Astrocyte (in vitro differentiated cells and primary cell): ENCODE data around the gene COL23A1. TPM values are rescaled to one million over a fixed set of nuclear protein-coding genes. Genes with fewer than 3 reads are reported as not detected.

Experiments
- DNase-seq: peaks from one replicate; pipeline ENCODE4 v3.0.0-alpha.2; 2010; ENCODE audit warnings: low read depth
- FAIRE-seq: peaks from 2 replicates; lab custom pipeline; 2011; peaks lifted over from hg19 to GRCh38; lab: Jason Lieb, UNC
- H2AFZ ChIP-seq: 2 replicates; pipeline ENCODE4 v1.6.0; 2012; ENCODE audit warnings: low read depth, low read length, inconsistent platforms
- H3K27ac ChIP-seq: 2 replicates; pipeline ENCODE4 v1.5.1; 2011; ENCODE audit warnings: low read depth, low read length, inconsistent platforms
- H3K27me3 ChIP-seq: 2 replicates; pipeline ENCODE4 v1.6.0; 2011; ENCODE audit warnings: low read length, inconsistent platforms; ENCODE audit not compliant: insufficient read depth
- H3K36me3 ChIP-seq: 2 replicates; pipeline ENCODE4 v1.5.1; 2011; ENCODE audit warnings: low read length, inconsistent platforms; ENCODE audit not compliant: insufficient read depth
- H3K4me1 ChIP-seq: 2 replicates; pipeline ENCODE4 v1.5.1; 2011; ENCODE audit warnings: low read length, inconsistent platforms; ENCODE audit not compliant: insufficient read depth
- H3K4me2 ChIP-seq: 2 replicates; pipeline ENCODE4 v1.6.0; 2012; ENCODE audit warnings: low read length, inconsistent platforms
- H3K4me3 ChIP-seq: 2 replicates; pipeline ENCODE4 v1.5.1; 2011; ENCODE audit warnings: low read depth, mild to moderate bottlenecking, low read length, inconsistent platforms; ENCODE audit not compliant: insufficient read depth
- H3K79me2 ChIP-seq: 2 replicates; pipeline ENCODE4 v1.6.0; 2012; ENCODE audit warnings: mild to moderate bottlenecking, low read length, inconsistent platforms; ENCODE audit not compliant: insufficient read depth
- H3K9ac ChIP-seq: 2 replicates; pipeline ENCODE4 v1.6.0; 2012; ENCODE audit warnings: mild to moderate bottlenecking, low read length, inconsistent platforms
- H3K9me3 ChIP-seq: 2 replicates; pipeline ENCODE4 v1.5.1; 2012; ENCODE audit warnings: low read depth, mild to moderate bottlenecking, low read length, inconsistent platforms; ENCODE audit not compliant: insufficient read depth
- H4K20me1 ChIP-seq: 2 replicates; pipeline ENCODE4 v1.6.0; 2012; ENCODE audit warnings: low read length, inconsistent platforms; ENCODE audit not compliant: insufficient read depth
- H3K27ac Mint-ChIP-seq: one replicate; pipeline ENCODE4 v1.8.0; 2021; ENCODE audit warnings: mild to moderate bottlenecking, mixed read lengths; ENCODE audit not compliant: unreplicated experiment
- H3K27me3 Mint-ChIP-seq: one replicate; pipeline ENCODE4 v1.8.0; 2021; ENCODE audit warnings: low read depth, mixed read lengths; ENCODE audit not compliant: unreplicated experiment
- H3K36me3 Mint-ChIP-seq: one replicate; pipeline ENCODE4 v1.8.0; 2021; ENCODE audit warnings: low read depth, mixed read lengths; ENCODE audit not compliant: unreplicated experiment
- H3K4me1 Mint-ChIP-seq: one replicate; pipeline ENCODE4 v1.8.0; 2021; ENCODE audit warnings: low read depth, mixed read lengths; ENCODE audit not compliant: unreplicated experiment
- H3K4me3 Mint-ChIP-seq: one replicate; pipeline ENCODE4 v1.8.0; 2021; ENCODE audit warnings: mild to moderate bottlenecking, moderate library complexity, mixed read lengths; ENCODE audit not compliant: unreplicated experiment
- H3K9me3 Mint-ChIP-seq: one replicate; pipeline ENCODE4 v1.8.0; 2021; ENCODE audit warnings: mild to moderate bottlenecking, mixed read lengths; ENCODE audit not compliant: unreplicated experiment
- EZH2 ChIP-seq: IDR thresholded peaks from 2 replicates; pipeline ENCODE4 v1.6.1; 2012; ENCODE audit warnings: mild to moderate bottlenecking, low read length, inconsistent platforms; ENCODE audit not compliant: insufficient read depth
- total RNA-seq: library from RNA; stranded (reverse); gene quantifications from 2 replicates; pipeline ENCODE4 v1.2.1, GENCODE V29; 2021
- TF ChIP-seq, protein P1 (sequence below): IDR thresholded peaks from 2 replicates; pipeline ENCODE4 v1.5.1; 2011; ENCODE audit warnings: low read depth, mild to moderate bottlenecking, inconsistent platforms, low read length, moderate library complexity; ENCODE audit not compliant: insufficient read depth

COL23A1 gene
- total RNA-seq, 1 donor from 2014 or later, result 0.16 TPM

GRCh38 chr5:178242416-178242815 lies 347.8 kb downstream of the COL23A1 start:
- Histone ChIP-seq H3K9me3 (no peaks in the 10 kb centered on the region), H3K4me3 (no peak overlapping the region), H2AFZ (no peak overlapping the region), H3K9ac (no peak overlapping the region), H3K79me2 (no peaks in the 10 kb centered on the region), H4K20me1 (no peaks in the 10 kb centered on the region), H3K27me3 (no peaks in the 10 kb centered on the region), H3K36me3 (no peaks in the 10 kb centered on the region), H3K4me1 (no peaks in the 10 kb centered on the region), H3K27ac (no peak overlapping the region), H3K4me2 (no peak overlapping the region)
- no peak for FAIRE-seq
- no peak overlapping the region for H3K27ac Mint-ChIP-seq
- H3K27me3 Mint-ChIP-seq, result peaks cover 12% of the 10 kb centered on the region
- no peaks in the 10 kb centered on the region for H3K9me3 Mint-ChIP-seq
- H3K4me3 Mint-ChIP-seq, result no peak overlapping the region
- no peaks in the 10 kb centered on the region for H3K36me3 Mint-ChIP-seq
- H3K4me1 Mint-ChIP-seq, result no peaks in the 10 kb centered on the region
- DNase-seq, result no peak
- TF ChIP-seq, protein P1, sequence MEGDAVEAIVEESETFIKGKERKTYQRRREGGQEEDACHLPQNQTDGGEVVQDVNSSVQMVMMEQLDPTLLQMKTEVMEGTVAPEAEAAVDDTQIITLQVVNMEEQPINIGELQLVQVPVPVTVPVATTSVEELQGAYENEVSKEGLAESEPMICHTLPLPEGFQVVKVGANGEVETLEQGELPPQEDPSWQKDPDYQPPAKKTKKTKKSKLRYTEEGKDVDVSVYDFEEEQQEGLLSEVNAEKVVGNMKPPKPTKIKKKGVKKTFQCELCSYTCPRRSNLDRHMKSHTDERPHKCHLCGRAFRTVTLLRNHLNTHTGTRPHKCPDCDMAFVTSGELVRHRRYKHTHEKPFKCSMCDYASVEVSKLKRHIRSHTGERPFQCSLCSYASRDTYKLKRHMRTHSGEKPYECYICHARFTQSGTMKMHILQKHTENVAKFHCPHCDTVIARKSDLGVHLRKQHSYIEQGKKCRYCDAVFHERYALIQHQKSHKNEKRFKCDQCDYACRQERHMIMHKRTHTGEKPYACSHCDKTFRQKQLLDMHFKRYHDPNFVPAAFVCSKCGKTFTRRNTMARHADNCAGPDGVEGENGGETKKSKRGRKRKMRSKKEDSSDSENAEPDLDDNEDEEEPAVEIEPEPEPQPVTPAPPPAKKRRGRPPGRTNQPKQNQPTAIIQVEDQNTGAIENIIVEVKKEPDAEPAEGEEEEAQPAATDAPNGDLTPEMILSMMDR, result no peak
- no peak for TF ChIP-seq EZH2

DNA sequence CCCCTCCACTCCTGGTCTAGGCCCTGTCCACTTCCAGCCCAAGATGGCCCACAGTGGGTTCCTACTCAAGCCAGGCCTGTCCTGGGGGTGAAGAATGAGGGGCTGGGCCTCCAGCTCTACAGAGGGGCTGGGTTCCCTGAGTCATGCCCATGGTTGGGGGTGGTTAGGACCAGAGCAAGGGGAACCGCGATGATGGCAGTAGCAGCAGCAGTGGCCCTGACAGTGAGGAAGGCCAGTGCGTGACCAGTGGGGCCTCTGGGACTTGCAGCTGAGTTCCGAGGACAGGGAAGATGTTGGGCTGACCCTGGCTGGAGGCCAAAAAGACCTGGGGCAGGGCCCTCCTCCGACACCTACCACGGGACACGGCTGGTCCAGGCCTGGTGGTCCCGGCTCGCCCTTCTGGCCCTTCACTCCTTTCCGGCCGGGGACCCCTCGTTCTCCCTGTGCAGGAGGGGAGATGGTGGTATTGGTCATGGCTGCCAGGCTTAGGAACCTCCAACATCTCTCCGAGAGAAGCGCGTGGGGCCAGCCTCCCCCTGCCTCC lies 348.4 kb downstream of the COL23A1 start:
- Mint-ChIP-seq H3K36me3 (no peaks in the 10 kb centered on the region), H3K27me3 (peaks cover 12% of the 10 kb centered on the region), H3K9me3 (no peaks in the 10 kb centered on the region), H3K27ac (no peak overlapping the region), H3K4me1 (no peaks in the 10 kb centered on the region), H3K4me3 (no peak overlapping the region)
- TF ChIP-seq EZH2, result no peak
- TF ChIP-seq, protein P1, result no peak
- Histone ChIP-seq H3K4me2 (no peak overlapping the region), H3K36me3 (no peaks in the 10 kb centered on the region), H3K27me3 (no peaks in the 10 kb centered on the region), H3K27ac (no peak overlapping the region), H2AFZ (no peak overlapping the region), H3K4me3 (no peak overlapping the region), H3K9ac (no peak overlapping the region), H3K4me1 (no peaks in the 10 kb centered on the region), H3K79me2 (no peaks in the 10 kb centered on the region), H4K20me1 (no peaks in the 10 kb centered on the region), H3K9me3 (no peaks in the 10 kb centered on the region)
- DNase-seq (no peak), FAIRE-seq (no peak)

GRCh38 chr5:178241231-178241663 lies 348.9 kb downstream of the COL23A1 start:
- Histone ChIP-seq H3K9ac (no peak overlapping the region), H3K27ac (no peak overlapping the region), H3K4me3 (no peak overlapping the region), H3K36me3 (no peaks in the 10 kb centered on the region), H3K9me3 (no peaks in the 10 kb centered on the region), H3K4me1 (no peaks in the 10 kb centered on the region), H3K4me2 (no peak overlapping the region), H3K79me2 (no peaks in the 10 kb centered on the region), H3K27me3 (no peaks in the 10 kb centered on the region), H4K20me1 (no peaks in the 10 kb centered on the region), H2AFZ (no peak overlapping the region)
- Mint-ChIP-seq H3K4me3 (no peak overlapping the region), H3K36me3 (no peaks in the 10 kb centered on the region), H3K27ac (no peak overlapping the region), H3K9me3 (no peaks in the 10 kb centered on the region), H3K4me1 (no peaks in the 10 kb centered on the region), H3K27me3 (peaks cover 11% of the 10 kb centered on the region)
- DNase-seq (no peak), FAIRE-seq (no peak)
- no peak for TF ChIP-seq EZH2
- TF ChIP-seq, protein P1, result no peak
